GM12892 (cell line): ENCODE data around the gene LARP4B.
A peak's percentile ranks its signal among the peaks of the same experiment; 100 is the strongest.

Experiments used
- POLR2A ChIP-seq: IDR thresholded peaks from 2 replicates; pipeline ENCODE4 v1.6.1; 2011; ENCODE audit warnings: low read depth, low read length, control low read depth
- POLR2AphosphoS5 ChIP-seq: IDR thresholded peaks from 2 replicates; pipeline ENCODE4 v1.6.1; 2011; ENCODE audit warnings: low read depth, low read length, control low read depth
- TAF1 ChIP-seq: IDR thresholded peaks from 2 replicates; pipeline ENCODE4 v1.6.1; 2011; ENCODE audit warnings: low read depth, mild to moderate bottlenecking, control low read depth, low read length, borderline replicate concordance

DNA sequence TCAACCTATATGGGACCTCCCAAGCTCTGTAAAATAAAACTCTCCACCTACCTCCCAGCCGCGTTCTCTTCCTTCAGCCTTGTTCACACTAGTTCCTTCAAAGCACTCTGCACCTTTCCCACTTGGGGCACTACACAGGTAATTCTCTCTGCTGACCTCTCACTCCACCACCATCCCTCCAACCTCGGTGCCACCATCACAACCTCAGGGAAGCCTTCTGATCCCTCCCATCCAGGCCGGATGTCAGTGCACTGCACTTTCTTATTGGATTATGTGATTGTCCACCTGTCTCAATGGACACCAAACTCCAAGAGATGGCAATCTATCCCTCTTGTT, 7.0 kb downstream of the LARP4B start:
- TF ChIP-seq POLR2A (peak; percentile 43; the same call in 1 of the 2 replicates), POLR2AphosphoS5 (peak; percentile 38; the same call in 1 of the 2 replicates), TAF1 (no peak)
